ENCODE results near the gene SCRN1.

Gene SCRN1

DNA sequence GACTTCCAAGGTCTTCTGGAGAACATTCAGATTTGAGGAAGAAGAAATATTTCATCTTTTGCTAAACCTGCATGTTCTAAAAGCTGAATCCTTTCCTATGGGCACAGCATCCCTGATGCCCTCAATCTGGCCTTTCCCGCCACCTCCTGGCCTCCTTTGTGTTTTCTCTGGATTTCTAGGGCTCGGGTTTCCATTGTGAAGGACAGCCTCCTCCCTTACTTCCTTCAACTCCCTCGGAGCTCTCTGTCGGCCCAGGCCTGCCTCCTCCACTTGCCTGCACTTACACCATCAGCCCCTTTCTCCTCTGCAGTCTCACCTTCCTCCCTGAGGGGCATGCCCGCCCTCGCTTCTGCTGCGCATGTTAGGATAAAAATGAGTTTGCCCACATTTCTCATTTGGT lies 107.9 kb downstream of the SCRN1 start:
- 26 to 47% methylated on average over 5 to 7 of the region's 7 CpGs for WGBS, 2 experiments (ENCODE audit: insufficient coverage in 2 of 2)
- Histone ChIP-seq H3K27ac (ENCODE audit: low read depth, low read length, severe bottlenecking) (no peak overlapping the region), H3K4me1 (ENCODE audit: control insufficient read depth, insufficient read depth, low read length, poor library complexity, severe bottlenecking) (no peaks in the 10 kb centered on the region), H3K4me3 (ENCODE audit: extremely low read depth, insufficient read depth, low read length, poor library complexity, severe bottlenecking) (no peak overlapping the region), H3K36me3 (ENCODE audit: control insufficient read depth, insufficient read depth, low read length) (no peaks in the 10 kb centered on the region), H3K9me3 (ENCODE audit: control insufficient read depth, low read length) (no peaks in the 10 kb centered on the region)

DNA sequence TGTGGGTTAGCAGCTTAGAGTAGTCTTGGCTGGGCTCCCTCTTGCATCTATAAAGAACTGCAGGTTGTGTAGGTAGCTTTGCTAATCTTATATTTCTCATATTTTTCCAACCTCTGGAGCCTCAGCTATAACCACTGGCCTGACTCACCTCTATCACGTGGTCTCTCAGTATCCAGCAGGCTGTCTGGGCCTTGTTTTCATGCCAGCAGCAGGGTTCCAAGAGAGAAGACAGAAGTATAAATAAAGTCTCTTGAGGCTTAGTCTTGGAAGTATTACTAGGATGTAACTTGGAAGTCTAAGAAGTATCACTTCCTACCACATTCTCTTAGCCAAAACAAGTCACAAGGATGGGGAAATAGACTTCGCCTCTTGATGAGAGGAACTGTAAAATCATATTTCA lies 110.0 kb downstream of the SCRN1 start:
- Histone ChIP-seq H3K4me3 (ENCODE audit: extremely low read depth, insufficient read depth, low read length, poor library complexity, severe bottlenecking) (no peak overlapping the region), H3K4me1 (ENCODE audit: control insufficient read depth, insufficient read depth, low read length, poor library complexity, severe bottlenecking) (no peaks in the 10 kb centered on the region), H3K36me3 (ENCODE audit: control insufficient read depth, insufficient read depth, low read length) (no peaks in the 10 kb centered on the region), H3K27ac (ENCODE audit: low read depth, low read length, severe bottlenecking) (no peak overlapping the region), H3K9me3 (ENCODE audit: control insufficient read depth, low read length) (no peaks in the 10 kb centered on the region)
- 78% methylated on average over 2 of the region's 2 CpGs; no CpG with 5 or more reads in 1 of the 2 experiments for WGBS, 2 experiments (ENCODE audit: insufficient coverage in 2 of 2)

DNA sequence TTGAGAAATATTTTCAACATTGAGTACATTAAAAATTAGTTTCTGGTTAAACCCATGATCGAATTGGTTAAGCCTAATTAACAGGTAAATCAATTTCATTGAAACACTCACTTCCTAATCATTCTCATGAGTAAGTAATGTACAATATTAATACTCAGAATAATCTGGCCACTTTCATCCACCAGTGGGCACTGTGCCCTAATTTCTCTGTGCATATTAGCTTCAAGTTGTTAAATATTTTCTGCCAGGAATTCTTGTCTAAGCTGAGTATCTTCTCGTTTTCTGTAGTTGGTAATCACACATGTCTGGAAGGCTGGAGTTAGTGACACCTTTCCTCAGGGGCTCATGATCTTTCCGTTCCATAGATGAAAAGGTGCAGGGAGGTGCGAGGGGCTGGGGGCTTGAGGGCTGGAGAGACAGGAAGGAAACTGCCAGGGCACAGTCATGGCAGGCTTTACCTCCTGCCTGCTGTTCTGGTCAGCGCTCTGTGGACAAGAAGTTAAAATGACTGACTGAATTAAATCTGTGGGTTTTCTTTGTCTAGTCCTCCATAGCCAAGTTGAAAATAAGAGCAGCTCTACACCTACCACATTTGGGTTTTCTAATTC lies 111.4 kb downstream of the SCRN1 start:
- H3K4me1 ChIP-seq (ENCODE audit: control insufficient read depth, insufficient read depth, low read length, poor library complexity, severe bottlenecking), result no peaks in the 10 kb centered on the region
- H3K4me3 ChIP-seq (ENCODE audit: extremely low read depth, insufficient read depth, low read length, poor library complexity, severe bottlenecking), result no peak overlapping the region
- WGBS, 2 experiments (ENCODE audit: insufficient coverage in 2 of 2), result 100% methylated on average over 3 to 4 of the region's 5 CpGs
- H3K36me3 ChIP-seq (ENCODE audit: control insufficient read depth, insufficient read depth, low read length), result no peaks in the 10 kb centered on the region
- H3K9me3 ChIP-seq (ENCODE audit: control insufficient read depth, low read length), result no peaks in the 10 kb centered on the region
- H3K27ac ChIP-seq (ENCODE audit: low read depth, low read length, severe bottlenecking), result no peak overlapping the region

DNA sequence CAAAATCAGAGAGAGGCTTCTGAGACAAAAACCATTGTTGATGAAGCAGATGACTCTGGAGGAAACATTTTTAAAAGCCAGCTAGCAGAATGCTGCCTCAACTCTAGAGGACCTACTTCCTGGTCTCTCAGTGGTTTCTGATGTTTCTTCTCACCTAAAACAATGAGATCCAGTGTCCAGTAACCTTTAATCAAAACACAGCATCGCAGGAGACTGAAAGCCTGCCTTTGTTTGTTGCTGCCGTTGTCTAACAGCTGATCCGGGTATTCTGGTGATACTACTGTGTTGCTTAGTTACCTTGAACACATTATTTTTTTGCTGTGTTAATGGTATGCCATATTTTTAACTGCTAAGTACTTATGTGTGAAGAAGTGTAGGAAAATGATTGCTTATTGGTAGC lies 112.4 kb downstream of the SCRN1 start:
- no peak overlapping the region for H3K27ac ChIP-seq (ENCODE audit: low read depth, low read length, severe bottlenecking)
- H3K36me3 ChIP-seq (ENCODE audit: control insufficient read depth, insufficient read depth, low read length), result no peaks in the 10 kb centered on the region
- no peaks in the 10 kb centered on the region for H3K9me3 ChIP-seq (ENCODE audit: control insufficient read depth, low read length)
- no peaks in the 10 kb centered on the region for H3K4me1 ChIP-seq (ENCODE audit: control insufficient read depth, insufficient read depth, low read length, poor library complexity, severe bottlenecking)
- H3K4me3 ChIP-seq (ENCODE audit: extremely low read depth, insufficient read depth, low read length, poor library complexity, severe bottlenecking), result no peak overlapping the region
- 83 to 100% methylated on average over 1 to 3 of the region's 3 CpGs for WGBS, 2 experiments (ENCODE audit: insufficient coverage in 2 of 2)

DNA sequence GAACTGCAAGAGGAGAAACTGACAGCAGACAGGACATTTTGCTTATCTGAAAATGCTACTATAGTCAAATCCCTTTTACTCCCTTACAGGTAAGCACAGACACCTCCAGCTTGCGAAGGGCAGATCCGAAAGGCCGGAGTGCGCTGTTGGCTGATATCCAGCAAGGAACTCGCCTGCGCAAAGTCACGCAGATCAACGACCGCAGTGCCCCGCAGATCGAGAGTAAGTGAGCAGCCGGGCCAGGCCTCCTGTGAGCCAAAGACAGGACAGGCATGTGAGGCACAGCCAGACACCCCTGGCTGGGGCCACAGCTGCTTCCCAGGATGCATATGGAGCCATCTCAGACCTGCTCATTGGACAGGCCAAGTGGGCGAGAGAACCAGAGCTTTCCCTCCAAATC lies 113.9 kb downstream of the SCRN1 start:
- no peaks in the 10 kb centered on the region for H3K36me3 ChIP-seq (ENCODE audit: control insufficient read depth, insufficient read depth, low read length)
- no peak overlapping the region for H3K4me3 ChIP-seq (ENCODE audit: extremely low read depth, insufficient read depth, low read length, poor library complexity, severe bottlenecking)
- no peaks in the 10 kb centered on the region for H3K4me1 ChIP-seq (ENCODE audit: control insufficient read depth, insufficient read depth, low read length, poor library complexity, severe bottlenecking)
- H3K27ac ChIP-seq (ENCODE audit: low read depth, low read length, severe bottlenecking), result no peak overlapping the region
- H3K9me3 ChIP-seq (ENCODE audit: control insufficient read depth, low read length), result no peaks in the 10 kb centered on the region
- WGBS, 2 experiments (ENCODE audit: insufficient coverage in 2 of 2), result 90 to 97% methylated on average over 11 to 13 of the region's 13 CpGs

DNA sequence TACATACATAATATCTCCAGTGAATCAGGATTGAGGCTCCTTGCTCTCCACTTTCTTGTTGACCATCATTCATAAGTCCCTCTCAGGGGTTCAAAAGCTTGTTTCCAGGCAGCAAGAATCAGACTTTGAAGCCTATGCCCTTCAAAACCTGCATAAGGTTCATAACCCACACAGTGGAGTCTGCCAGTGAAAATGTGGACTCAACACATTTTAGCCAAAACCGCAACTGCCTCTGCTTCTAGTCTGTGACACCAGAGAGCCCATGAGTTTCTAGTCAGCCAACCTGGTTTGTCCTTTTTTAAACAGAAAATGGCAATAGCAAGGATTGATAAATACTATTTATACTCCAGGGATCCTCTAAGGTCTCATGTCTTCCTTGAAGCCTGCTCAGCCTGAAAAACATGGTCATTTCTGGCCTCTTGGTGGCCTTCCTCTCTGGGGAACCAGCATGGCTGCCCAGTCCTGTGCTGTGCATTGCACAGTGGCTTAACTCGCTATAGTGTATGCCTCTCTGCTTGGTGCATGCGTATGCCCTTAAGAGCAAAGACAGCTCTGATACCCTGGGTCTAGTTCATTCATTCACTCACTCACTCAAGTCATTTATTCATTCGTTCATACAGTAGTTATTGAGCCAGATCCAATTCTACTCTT lies 115.8 kb downstream of the SCRN1 start:
- Histone ChIP-seq H3K4me1 (ENCODE audit: control insufficient read depth, insufficient read depth, low read length, poor library complexity, severe bottlenecking) (no peaks in the 10 kb centered on the region), H3K9me3 (ENCODE audit: control insufficient read depth, low read length) (no peaks in the 10 kb centered on the region)
- 89 to 97% methylated on average over 3 to 4 of the region's 4 CpGs for WGBS, 2 experiments (ENCODE audit: insufficient coverage in 2 of 2)

DNA sequence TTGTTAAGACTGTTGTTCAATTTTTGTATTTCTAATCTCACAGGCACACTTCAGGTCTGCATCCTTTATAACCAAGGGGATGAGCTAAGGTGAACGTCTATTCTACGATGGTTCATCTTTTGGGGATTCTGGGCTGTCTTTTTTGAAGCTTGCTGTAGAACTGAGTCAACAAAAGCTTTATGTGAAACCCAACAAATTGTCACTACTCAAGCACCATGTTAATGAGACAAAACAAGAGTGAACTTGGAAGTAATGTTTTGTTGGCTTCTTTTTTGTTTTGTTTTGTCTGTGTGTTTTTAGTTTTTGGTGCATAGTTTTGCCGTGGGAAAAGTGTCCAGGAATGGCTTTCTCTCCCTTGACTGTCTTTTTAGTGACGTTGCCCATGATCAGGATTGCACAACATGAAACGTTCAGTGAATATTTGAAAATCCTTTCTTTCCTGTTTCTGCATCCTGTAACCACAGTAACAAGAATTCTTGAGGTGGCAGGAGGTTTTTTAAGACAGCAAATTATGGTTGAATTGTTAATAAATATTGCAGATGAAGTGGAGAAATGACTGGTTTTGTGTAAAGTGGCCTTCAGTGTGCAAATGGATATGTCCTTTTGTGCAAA lies 117.7 kb downstream of the SCRN1 start:
- H3K4me1 ChIP-seq (ENCODE audit: control insufficient read depth, insufficient read depth, low read length, poor library complexity, severe bottlenecking), result no peaks in the 10 kb centered on the region
- H3K4me3 ChIP-seq (ENCODE audit: extremely low read depth, insufficient read depth, low read length, poor library complexity, severe bottlenecking), result no peak overlapping the region
- no peak overlapping the region for H3K27ac ChIP-seq (ENCODE audit: low read depth, low read length, severe bottlenecking)
- H3K9me3 ChIP-seq (ENCODE audit: control insufficient read depth, low read length), result no peaks in the 10 kb centered on the region
- WGBS, 2 experiments (ENCODE audit: insufficient coverage in 2 of 2), result 89% methylated on average over 3 of the region's 5 CpGs; no CpG with 5 or more reads in 1 of the 2 experiments
- no peaks in the 10 kb centered on the region for H3K36me3 ChIP-seq (ENCODE audit: control insufficient read depth, insufficient read depth, low read length)

More for the DNA sequence above, 115.8 kb downstream of the SCRN1 start:
- Histone ChIP-seq H3K4me3 (ENCODE audit: extremely low read depth, insufficient read depth, low read length, poor library complexity, severe bottlenecking) (no peak overlapping the region), H3K36me3 (ENCODE audit: control insufficient read depth, insufficient read depth, low read length) (no peaks in the 10 kb centered on the region), H3K27ac (ENCODE audit: low read depth, low read length, severe bottlenecking) (no peak overlapping the region)
